HL-60/S4 treated with phorbol 12-myristate 13-acetate at 8.2 ng/mL for 4 days and 3 days (cell line): Measurements from ENCODE around the gene TERT.
"Not testable (repeated sequence)": the region's sequence is repeated elsewhere in the genome, so short reads cannot be mapped to it uniquely, and the experiment has no call there.

ENCODE experiments used
- in situ Hi-C: fragments of 300-500 bp; cut with MboI; formaldehyde crosslinking; loops from 2 replicates; pipeline ENCODE4 v1.15.0; 2022; ENCODE audit warnings: low sequenced_read_pairs

The TERT gene

GRCh38 chr5:1294835-1295649 lies at the start of gene TERT:
TERT (minus strand) TSS chr5:1295068; CDS start chr5:1294989, 79 bp downstream.
- in situ Hi-C loops = no loop called here

- in situ Hi-C loops = no loop called here
These were observed 49.3 kb upstream of the TERT start for GRCh38 chr5:1343931-1344901.

GRCh38 chr5:1343315-1343751 lies 48.5 kb upstream of the TERT start:
- in situ Hi-C loops = no loop called here

- in situ Hi-C loops = not testable (repeated sequence)
These were observed 47.8 kb upstream of the TERT start for GRCh38 chr5:1342711-1343110.

GRCh38 chr5:1342268-1342667 lies 47.4 kb upstream of the TERT start:
- in situ Hi-C loops = no loop called here

- in situ Hi-C loops = no loop called here
These were observed 47.0 kb upstream of the TERT start for GRCh38 chr5:1341863-1342262.

GRCh38 chr5:1339818-1340210 lies 44.9 kb upstream of the TERT start:
- in situ Hi-C loops = not testable (repeated sequence)

- in situ Hi-C loops = not testable (repeated sequence)
These were observed 44.4 kb upstream of the TERT start for GRCh38 chr5:1339139-1339817.

GRCh38 chr5:1338506-1339070 lies 43.7 kb upstream of the TERT start:
- in situ Hi-C loops = no loop called here

GRCh38 chr5:1338196-1338490 lies 43.3 kb upstream of the TERT start:
- in situ Hi-C loops = no loop called here

GRCh38 chr5:1337489-1338195 lies 42.8 kb upstream of the TERT start:
- in situ Hi-C loops = no loop called here

- in situ Hi-C loops = no loop called here
These were observed 42.1 kb upstream of the TERT start for GRCh38 chr5:1336749-1337488.

- in situ Hi-C loops = no loop called here
These were observed 41.3 kb upstream of the TERT start for GRCh38 chr5:1336106-1336561.

GRCh38 chr5:1335540-1336095 lies 40.8 kb upstream of the TERT start:
- in situ Hi-C loops = no loop called here

- in situ Hi-C loops = no loop called here
These were observed 40.1 kb upstream of the TERT start for GRCh38 chr5:1334831-1335539.

- in situ Hi-C loops = no loop called here
These were observed 39.1 kb upstream of the TERT start for GRCh38 chr5:1333986-1334385.

GRCh38 chr5:1333286-1333685 lies 38.4 kb upstream of the TERT start:
- in situ Hi-C loops = not testable (repeated sequence)

- in situ Hi-C loops = no loop called here
These were observed 37.7 kb upstream of the TERT start for GRCh38 chr5:1332461-1333001.
